ENCODE results near the gene TFF1.
A peak's percentile ranks its signal among the peaks of the same experiment; 100 is the strongest.

The TFF1 gene

GRCh38 chr21:42315296-42315891 is 50.9 kb downstream of the TFF1 start, which contains the start of gene TFF3:
TSS of gene TFF3 (minus strand) at chr21:42315409. CDS start at chr21:42315374, 35 bp downstream.
- Mint-ChIP-seq H3K36me3 (ENCODE audit: low read depth) (no peaks in the 10 kb centered on the region), H3K4me1 (peaks cover 23% of the 10 kb centered on the region), H3K27me3 (ENCODE audit: low read depth) (peaks cover 27% of the 10 kb centered on the region), H3K4me3 (peak within 1 kb of the TSS in 1 of 3 experiments; percentile 19), H3K27ac (peak within 1 kb of the TSS; percentile 65 to 82 (median 78)), H3K9me3 (no peaks in the 10 kb centered on the region)
- TF ChIP-seq, protein P1, sequence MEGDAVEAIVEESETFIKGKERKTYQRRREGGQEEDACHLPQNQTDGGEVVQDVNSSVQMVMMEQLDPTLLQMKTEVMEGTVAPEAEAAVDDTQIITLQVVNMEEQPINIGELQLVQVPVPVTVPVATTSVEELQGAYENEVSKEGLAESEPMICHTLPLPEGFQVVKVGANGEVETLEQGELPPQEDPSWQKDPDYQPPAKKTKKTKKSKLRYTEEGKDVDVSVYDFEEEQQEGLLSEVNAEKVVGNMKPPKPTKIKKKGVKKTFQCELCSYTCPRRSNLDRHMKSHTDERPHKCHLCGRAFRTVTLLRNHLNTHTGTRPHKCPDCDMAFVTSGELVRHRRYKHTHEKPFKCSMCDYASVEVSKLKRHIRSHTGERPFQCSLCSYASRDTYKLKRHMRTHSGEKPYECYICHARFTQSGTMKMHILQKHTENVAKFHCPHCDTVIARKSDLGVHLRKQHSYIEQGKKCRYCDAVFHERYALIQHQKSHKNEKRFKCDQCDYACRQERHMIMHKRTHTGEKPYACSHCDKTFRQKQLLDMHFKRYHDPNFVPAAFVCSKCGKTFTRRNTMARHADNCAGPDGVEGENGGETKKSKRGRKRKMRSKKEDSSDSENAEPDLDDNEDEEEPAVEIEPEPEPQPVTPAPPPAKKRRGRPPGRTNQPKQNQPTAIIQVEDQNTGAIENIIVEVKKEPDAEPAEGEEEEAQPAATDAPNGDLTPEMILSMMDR (IDR thresholded peaks at IDR 0.05; ENCODE audit: unreplicated experiment in 3 of 3), result no peak

DNA sequence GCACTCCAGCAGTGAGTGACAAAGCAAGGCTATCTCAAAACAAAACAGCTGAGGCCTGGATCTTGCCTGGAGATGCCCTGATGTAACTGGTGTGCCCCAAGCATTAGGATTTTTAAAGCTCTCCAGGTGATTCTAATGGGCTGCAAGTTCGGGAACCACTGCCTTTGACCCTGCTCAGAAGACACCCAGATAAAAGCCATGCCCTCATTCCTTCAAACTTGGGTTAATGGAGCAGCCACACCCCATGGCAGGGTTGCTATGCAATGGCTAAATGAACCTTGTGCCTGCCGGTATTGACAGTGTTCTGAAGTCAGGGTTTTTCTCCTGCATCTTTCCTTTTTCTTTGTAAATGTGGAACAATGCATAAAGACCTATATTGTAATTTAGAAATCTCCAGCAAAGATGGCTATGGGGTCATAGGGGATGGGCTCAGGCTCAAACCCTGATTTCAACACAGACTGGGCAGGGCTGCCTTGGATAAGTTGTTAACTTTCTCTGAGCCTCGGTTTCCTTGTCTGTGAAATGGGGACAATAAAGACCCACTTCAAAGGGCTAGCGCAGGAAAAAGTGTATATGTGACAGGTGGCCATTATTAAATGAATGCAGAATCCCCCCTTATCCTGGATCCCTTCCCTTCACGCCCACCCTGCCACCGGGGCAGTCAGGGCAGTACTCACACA is 51.6 kb downstream of the TFF1 start:
- Mint-ChIP-seq H3K4me1 (peaks cover 30% of the 10 kb centered on the region), H3K36me3 (ENCODE audit: low read depth) (no peaks in the 10 kb centered on the region), H3K27me3 (ENCODE audit: low read depth) (peaks cover 29% of the 10 kb centered on the region), H3K9me3 (no peaks in the 10 kb centered on the region), H3K27ac (peak overlapping the region; percentile 65 to 82 (median 78)), H3K4me3 (no peak overlapping the region)
- TF ChIP-seq, protein P1 (IDR thresholded peaks at IDR 0.05; ENCODE audit: unreplicated experiment in 3 of 3), result no peak

DNA sequence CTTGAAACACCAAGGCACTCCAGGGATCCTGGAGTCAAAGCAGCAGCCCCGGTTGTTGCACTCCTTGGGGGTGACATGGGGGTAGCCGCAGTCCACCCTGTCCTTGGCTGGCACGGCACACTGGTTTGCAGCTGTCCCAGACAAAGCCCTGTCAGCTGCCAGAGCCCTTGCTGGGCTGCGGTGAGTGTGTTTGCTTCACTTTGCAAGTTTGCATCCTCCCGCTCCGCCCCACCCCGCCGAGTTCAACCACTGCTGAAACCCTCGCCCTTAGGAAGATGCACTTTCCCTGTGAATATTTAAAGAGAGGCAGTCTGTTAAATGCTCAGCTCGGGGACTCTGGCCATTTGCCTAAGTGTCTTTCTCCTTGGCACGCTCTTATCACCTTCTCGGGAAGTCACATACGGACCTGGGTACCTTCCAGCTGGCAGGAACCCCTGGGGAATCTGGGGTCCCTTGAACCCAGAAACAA is 52.8 kb downstream of the TFF1 start:
- TF ChIP-seq, protein P1 (IDR thresholded peaks at IDR 0.05; ENCODE audit: unreplicated experiment in 3 of 3), result no peak
- Mint-ChIP-seq H3K36me3 (ENCODE audit: low read depth) (no peaks in the 10 kb centered on the region), H3K4me1 (peaks cover 38% of the 10 kb centered on the region), H3K9me3 (no peaks in the 10 kb centered on the region), H3K27ac (peak overlapping the region in 1 of 3 experiments; percentile 49), H3K4me3 (no peak overlapping the region), H3K27me3 (ENCODE audit: low read depth) (peaks cover 34% of the 10 kb centered on the region)

DNA sequence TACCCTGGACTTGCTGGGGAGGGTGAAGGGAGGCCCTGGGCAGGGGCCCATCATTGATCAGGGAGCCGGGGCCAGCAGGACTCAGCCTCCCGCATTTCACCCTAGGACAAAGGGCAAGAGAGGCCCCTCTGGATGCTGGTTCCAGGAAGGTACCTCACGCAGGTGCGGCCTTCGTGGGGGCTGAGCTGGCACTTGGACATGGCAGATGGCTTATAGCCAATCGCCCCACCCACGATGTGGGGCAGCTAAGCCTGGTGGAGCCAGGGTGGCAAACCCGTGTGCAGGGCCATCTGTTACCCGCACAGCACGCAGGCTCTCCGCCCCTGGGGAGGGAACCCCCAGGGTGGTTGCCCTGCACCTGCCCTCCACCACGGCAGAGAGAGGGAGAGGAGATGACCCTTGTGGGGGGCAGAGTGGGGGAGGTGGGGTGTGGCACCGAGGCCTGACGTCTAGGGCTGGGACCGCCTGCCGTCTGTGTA is 53.7 kb downstream of the TFF1 start:
- Mint-ChIP-seq H3K27ac (no peak overlapping the region), H3K27me3 (ENCODE audit: low read depth) (peaks cover 33% of the 10 kb centered on the region), H3K4me3 (no peak overlapping the region), H3K4me1 (peaks cover 40% of the 10 kb centered on the region), H3K9me3 (no peaks in the 10 kb centered on the region), H3K36me3 (ENCODE audit: low read depth) (no peaks in the 10 kb centered on the region)
- TF ChIP-seq, protein P1 (IDR thresholded peaks at IDR 0.05; ENCODE audit: unreplicated experiment in 3 of 3), result no peak

Measured in nephron (organoid).